ENCODE data around the gene ZFHX3. TPM values are rescaled to one million over a fixed set of nuclear protein-coding genes. Genes with fewer than 3 reads are reported as not detected.

ZFHX3 gene
- total and polyA plus RNA-seq, 2 of the 8 experiments (the other 6 are each of a cell fraction or from before 2014, with no cell fraction given): 0.08 to 0.99 TPM

- Histone ChIP-seq H2AFZ (ENCODE audit: low read length) (no peak overlapping the region), H3K9ac (replicated peaks in 1 of 4; ENCODE audit: extremely low read depth in 1 of 4, low read depth in 3 of 4, low read length in 3 of 4) (no peak overlapping the region), H2BK12ac (ENCODE audit: low read depth, low read length) (no peak overlapping the region), H2BK15ac (ENCODE audit: low read length) (no peak overlapping the region), H4K20me1 (replicated peaks in 1 of 2; ENCODE audit: control insufficient read depth in 1 of 2, insufficient read depth in 2 of 2, low read length in 2 of 2) (no peaks in the 10 kb centered on the region), H3K27ac (ENCODE audit: low read depth, low read length) (no peak overlapping the region), H3K9me3 (ENCODE audit: insufficient read depth in 2 of 2, low read depth in 1 of 2, low read length in 1 of 2) (no peaks in the 10 kb centered on the region), H3K23ac (ENCODE audit: insufficient read length) (no peak overlapping the region), H3K56ac (replicated peaks; ENCODE audit: insufficient read length, low read depth, low read length) (no peak overlapping the region), H4K5ac (ENCODE audit: insufficient read length, low read depth, low read length) (no peak overlapping the region), H3K18ac (ENCODE audit: extremely low read depth, low read length) (no peak overlapping the region), H2AK5ac (ENCODE audit: low read depth, low read length) (no peak overlapping the region), H3K79me2 (ENCODE audit: control insufficient read depth in 1 of 2, insufficient read depth in 2 of 2, low read length in 2 of 2) (no peaks in the 10 kb centered on the region), H3K4me1 (replicated peaks in 1 of 4; ENCODE audit: control insufficient read depth in 3 of 4, insufficient read depth in 4 of 4, low read length in 3 of 4) (peaks cover 2 to 8% (median 7%) of the 10 kb centered on the region in 4 experiments; a peak in 6 of 7 replicates), H2BK5ac (ENCODE audit: low read depth, low read length) (no peak overlapping the region), H3K14ac (ENCODE audit: insufficient read length) (no peak overlapping the region), H3K36me3 (ENCODE audit: control insufficient read depth in 2 of 4, insufficient read depth in 4 of 4, low read length in 3 of 4) (no peaks in the 10 kb centered on the region), H3K79me1 (ENCODE audit: low read depth, low read length) (no peaks in the 10 kb centered on the region; the same call in 1 of the 2 replicates), H3K4me2 (ENCODE audit: insufficient read depth in 1 of 2, low read depth in 2 of 2, low read length in 2 of 2) (no peak overlapping the region), H4K91ac (replicated peaks; ENCODE audit: insufficient read length, low read length) (no peak overlapping the region), H3K4ac (replicated peaks; ENCODE audit: insufficient read length, low read depth, low read length) (no peak overlapping the region), H3K23me2 (ENCODE audit: low read depth, low read length) (no peaks in the 10 kb centered on the region), H3K27me3 (replicated peaks in 1 of 4; ENCODE audit: control insufficient read depth in 3 of 4, extremely low read depth in 1 of 4, insufficient read depth in 3 of 4, low read length in 3 of 4) (0 out of 7 replicates have a peak, but pooled peaks cover 0 to 4% (median 0%) of the 10 kb centered on the region in 4 experiments), H2BK20ac (ENCODE audit: low read length) (no peak overlapping the region), H3K4me3 (ENCODE audit: extremely low read depth in 1 of 4, insufficient read depth in 2 of 4, low read depth in 3 of 4, low read length in 4 of 4) (no peak overlapping the region), H2BK120ac (replicated peaks; ENCODE audit: low read depth, low read length) (no peak overlapping the region), H4K8ac (ENCODE audit: extremely low read depth, insufficient read depth, low read length) (no peak overlapping the region)
- DNase-seq (ENCODE audit: low read depth in 1 of 2, low spot score in 2 of 2) (no peak), FAIRE-seq (no peak)
- no peak for TF ChIP-seq CBX8 (IDR thresholded peaks at IDR 0.05; ENCODE audit: borderline replicate concordance, low read depth, low read length)
- TF ChIP-seq CTCF (IDR thresholded peaks at IDR 0.05; ENCODE audit: control extremely low read depth in 1 of 3, insufficient read depth in 1 of 3, low read depth in 1 of 3, low read length in 3 of 3): no peak
- no peak for TF ChIP-seq KDM5A (IDR thresholded peaks at IDR 0.05; ENCODE audit: low read length)
- TF ChIP-seq, protein P1, sequence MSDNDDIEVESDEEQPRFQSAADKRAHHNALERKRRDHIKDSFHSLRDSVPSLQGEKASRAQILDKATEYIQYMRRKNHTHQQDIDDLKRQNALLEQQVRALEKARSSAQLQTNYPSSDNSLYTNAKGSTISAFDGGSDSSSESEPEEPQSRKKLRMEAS (IDR thresholded peaks at IDR 0.05): no peak
- TF ChIP-seq CHD2 (IDR thresholded peaks at IDR 0.05; ENCODE audit: low read length): no peak
- no peak for TF ChIP-seq TAF1 (IDR thresholded peaks at IDR 0.05; ENCODE audit: low read depth, low read length)
- no peak for TF ChIP-seq BACH1 (IDR thresholded peaks at IDR 0.05; ENCODE audit: low read length)
- 94% methylated on average over 1 of the region's 1 CpG; no CpG with 5 or more reads in 1 of the 2 experiments for WGBS, 2 experiments (ENCODE audit: extremely low coverage in 1 of 2, insufficient coverage in 1 of 2, insufficient read length in 1 of 2, insufficient replicate concordance in 2 of 2, low coverage in 1 of 2, low lambda C conversion rate in 2 of 2, missing lambda C conversion rate in 1 of 2)
- ChIA-PET CTCF (ENCODE audit: partially characterized antibody) (interaction anchor here (0.9 to 1.3 kb wide), 3 partner anchors 13 to 141 kb away, joined by 3 to 4 read pairs (median 3); no protein-coding TSS in a partner anchor), POLR2A (ENCODE audit: partially characterized antibody) (interaction anchor here (0.5 to 0.6 kb wide), 2 partner anchors 9 to 844 kb away, joined by 3 read pairs; no protein-coding TSS in a partner anchor)
Measured at GRCh38 chr16:72988569-72988968, 59.4 kb downstream of the ZFHX3 start.
